Measurements from ENCODE around the gene ABHD17C.

Gene ABHD17C

DNA sequence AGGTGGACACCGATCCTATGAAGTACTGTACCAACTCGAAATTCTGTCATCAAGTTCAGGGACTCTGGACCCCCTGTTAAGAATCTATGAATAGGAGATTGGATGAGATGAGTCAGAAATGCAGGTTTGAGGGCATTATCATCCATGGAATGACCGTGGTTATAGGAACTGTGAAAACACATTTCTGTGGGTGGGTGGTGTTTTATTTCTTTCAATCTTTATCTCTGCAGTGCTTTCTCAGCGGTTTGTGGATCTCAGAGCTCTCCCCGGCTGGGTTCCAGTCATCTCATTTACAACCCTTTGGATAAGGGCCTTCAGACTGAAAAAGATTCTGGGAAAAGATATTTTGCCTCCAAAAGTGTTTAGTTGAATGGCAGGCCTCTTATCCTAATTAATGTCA is 5.4 kb upstream of the ABHD17C start:
- no peak for DNase-seq (ENCODE audit: low read depth)

GRCh38 chr15:80691575-80691974 is 3.5 kb upstream of the ABHD17C start:
- DNase-seq (ENCODE audit: low read depth): no peak

DNA sequence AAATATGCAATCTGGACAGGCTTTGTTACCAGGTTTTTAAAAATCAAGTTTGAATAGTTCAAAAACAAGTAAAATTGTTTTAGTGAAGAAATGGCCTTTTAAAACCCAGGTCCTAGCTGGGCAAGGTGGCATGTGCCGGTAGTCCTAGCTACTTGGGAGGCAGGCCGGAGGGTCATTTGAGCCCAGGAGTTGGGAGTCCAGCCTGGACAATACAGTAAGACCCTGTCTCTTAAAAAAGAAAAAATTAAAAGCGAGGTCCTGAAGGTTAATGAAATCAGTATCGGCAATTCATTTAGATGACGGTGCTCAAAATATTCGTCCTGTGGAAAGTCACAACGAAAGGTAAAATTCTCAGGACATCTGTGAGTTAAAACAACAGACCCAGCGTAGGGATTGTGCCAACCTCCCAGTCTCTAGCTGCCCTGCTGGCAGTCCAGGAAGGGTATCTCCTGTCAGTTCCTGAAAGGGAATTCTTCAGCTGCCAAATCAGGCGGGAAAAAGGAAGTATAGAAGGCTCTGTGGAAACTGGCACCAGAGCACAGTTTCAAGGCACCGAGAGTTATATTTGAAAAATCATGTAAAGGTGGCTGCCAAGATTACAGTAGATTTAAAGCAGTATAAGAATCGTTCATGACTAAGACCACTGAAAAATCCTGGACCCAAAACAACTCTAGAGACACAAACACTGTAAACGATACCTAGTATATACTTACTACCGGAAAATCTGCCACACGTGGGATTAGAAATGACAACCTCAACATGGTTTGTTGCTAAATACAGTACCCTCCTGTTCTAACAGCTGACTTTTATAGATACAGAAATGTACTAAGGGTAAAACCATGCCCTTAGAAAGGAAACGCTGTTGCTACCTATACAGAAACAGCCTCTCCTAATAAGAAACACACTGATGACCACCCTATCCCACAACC is 1.2 kb upstream of the ABHD17C start:
- DNase-seq (ENCODE audit: low read depth): no peak

DNA sequence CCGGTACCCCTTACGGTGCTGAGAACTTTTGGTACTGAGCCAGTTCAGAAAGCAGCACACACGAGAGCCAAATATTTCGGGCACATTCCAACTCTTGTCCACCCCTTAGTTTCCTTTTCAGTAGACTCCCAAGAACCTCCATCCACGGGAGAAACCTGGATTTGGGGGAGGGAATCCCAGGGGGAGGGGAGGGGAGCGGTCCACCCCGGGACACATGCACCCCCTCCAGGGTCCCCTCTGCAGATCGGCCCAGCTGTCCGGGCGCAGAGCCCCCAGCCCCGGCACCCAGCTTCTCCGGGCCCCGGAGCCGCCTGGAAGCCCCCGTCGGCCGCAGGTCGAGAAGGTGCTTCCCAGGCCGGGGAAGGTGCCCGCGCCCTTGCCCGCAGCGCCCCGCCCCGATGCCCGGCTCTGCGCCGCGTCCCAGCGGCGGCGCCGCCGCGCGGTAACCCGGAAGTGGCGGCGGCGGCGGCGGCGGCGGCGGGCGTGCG is 455 bp upstream of the ABHD17C start:
- DNase-seq (ENCODE audit: low read depth): no peak

DNA sequence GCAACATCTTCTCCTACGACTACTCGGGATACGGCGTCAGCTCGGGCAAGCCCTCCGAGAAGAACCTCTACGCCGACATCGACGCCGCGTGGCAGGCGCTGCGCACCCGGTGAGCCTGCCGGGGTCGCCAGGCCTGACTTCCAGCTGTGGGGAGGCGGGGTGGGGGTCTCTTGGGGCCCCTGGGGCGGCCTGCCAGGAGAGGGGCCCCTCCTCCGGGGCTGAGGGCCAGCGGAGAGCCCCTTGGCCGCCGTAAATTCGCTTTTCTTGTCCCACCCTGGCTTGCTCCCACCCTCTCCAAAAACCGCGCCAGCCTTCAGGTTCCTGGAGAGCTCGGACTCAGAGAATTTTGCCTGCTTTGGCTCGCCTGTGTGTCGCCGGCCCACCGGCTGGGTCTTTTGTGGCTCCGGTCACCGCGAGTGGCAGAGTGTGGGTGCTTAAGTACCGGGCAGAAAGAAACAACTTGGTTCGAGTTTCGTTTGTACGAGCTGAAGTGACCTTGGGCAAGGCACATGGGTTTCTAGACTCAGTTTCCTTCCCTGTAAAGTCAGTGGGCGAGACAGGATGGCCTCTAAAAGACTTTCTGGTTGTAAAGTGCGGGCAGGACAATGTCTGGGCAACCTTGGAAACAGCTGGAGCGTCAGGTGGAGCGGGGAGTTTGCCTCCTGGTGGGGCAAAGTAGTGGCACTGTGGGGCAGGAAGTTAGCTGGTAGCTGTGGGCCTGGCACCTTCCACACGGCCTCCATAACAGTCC is 976 bp downstream of the ABHD17C start:
- no peak for DNase-seq (ENCODE audit: low read depth)

- DNase-seq (ENCODE audit: low read depth): no peak
Measured at GRCh38 chr15:80697075-80697685, 2.1 kb downstream of the ABHD17C start.

GRCh38 chr15:80698676-80699075 is 3.6 kb downstream of the ABHD17C start:
- DNase-seq (ENCODE audit: low read depth): no peak

DNA sequence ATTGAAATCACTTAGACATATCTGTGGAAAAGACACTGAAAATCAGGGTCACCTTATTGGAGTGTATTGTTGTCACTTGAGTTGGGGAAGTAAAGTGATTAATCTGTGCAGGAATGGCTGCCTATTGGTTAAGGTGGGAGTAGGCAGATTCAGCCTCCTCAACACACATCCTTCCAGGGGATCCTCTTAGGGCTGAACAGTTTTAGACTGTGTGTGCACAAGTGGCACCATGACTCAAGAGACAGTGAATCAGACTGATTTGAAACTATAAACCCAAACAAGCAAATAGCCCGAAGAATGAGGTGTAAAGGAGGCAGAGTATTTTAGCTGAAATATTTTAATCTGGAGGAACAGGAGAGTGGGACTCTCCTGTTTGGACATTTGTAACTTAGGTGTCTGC is 4.9 kb downstream of the ABHD17C start:
- no peak for DNase-seq (ENCODE audit: low read depth)

- no peak for DNase-seq (ENCODE audit: low read depth)
Measured at GRCh38 chr15:80701676-80702311, 6.7 kb downstream of the ABHD17C start.

DNA sequence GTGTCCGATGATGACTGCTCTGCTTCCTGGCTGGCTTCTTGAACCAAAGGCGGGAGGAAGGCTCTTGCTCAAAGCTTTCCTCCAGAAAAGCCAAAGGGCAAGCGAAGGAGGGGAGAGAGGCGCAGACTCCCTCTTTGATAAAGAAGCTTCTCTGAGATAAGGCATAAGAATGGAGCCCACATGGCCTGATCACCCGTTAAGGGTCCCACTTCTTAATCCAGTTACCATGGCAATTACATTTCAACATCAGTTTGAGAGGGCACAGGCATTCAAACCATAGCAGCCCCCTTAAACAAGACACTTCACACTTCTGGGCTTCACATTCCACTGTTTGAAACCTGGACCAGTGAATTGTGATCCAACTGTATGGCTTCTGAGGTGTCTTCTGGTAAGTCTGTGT is 8.0 kb downstream of the ABHD17C start:
- no peak for DNase-seq (ENCODE audit: low read depth)

GRCh38 chr15:80703965-80704364 is 8.9 kb downstream of the ABHD17C start:
- no peak for DNase-seq (ENCODE audit: low read depth)

- no peak for DNase-seq (ENCODE audit: low read depth)
Measured at GRCh38 chr15:80706161-80706560, 11.1 kb downstream of the ABHD17C start.

- DNase-seq (ENCODE audit: low read depth): no peak
Measured at GRCh38 chr15:80709542-80709941, 14.4 kb downstream of the ABHD17C start.

- no peak for DNase-seq (ENCODE audit: low read depth)
Measured at GRCh38 chr15:80710635-80711554, 15.8 kb downstream of the ABHD17C start.

DNA sequence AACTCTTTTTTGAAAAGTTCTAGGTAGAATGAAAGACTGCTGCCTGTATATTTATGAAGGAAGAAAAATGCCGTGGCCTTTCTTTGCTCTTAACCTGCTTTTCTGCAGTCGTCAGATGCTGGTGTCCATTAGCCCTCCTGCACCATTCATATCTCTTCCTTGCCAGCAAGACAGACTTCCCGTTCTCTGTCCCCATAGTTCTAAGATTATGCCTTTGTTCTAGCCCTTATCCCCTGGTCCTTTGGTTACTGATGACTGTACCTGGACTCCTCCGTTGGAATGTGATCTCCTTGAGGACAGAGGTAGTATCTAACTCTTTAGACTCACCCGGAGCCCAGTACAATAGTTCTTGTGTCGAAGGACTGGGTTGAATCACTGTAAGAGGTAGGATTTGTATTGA is 16.8 kb downstream of the ABHD17C start:
- no peak for DNase-seq (ENCODE audit: low read depth)

- no peak for DNase-seq (ENCODE audit: low read depth)
Measured at GRCh38 chr15:80712956-80713355, 17.8 kb downstream of the ABHD17C start.

- DNase-seq (ENCODE audit: low read depth): no peak
Measured at GRCh38 chr15:80721476-80721875, 26.4 kb downstream of the ABHD17C start.

DNA sequence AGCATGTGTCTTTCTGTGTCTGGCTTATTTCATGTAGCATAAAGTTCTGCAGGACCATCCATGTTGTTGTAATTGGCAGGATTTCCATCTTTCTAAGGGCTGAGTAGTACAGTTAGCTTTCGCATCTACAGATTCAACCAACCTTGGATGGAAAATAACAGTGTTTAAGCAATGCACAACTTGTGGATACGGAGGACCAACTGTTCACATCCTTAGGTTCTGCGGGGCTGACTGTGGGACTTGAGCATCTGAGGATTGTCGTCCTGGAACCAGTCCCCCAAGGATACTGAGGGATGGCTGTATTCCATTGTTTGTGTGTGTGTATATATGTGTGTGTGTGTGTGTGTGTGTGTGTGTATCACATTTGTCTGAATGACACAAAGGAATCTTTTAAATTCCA is 27.7 kb downstream of the ABHD17C start:
- no peak for DNase-seq (ENCODE audit: low read depth)

GRCh38 chr15:80727196-80727595 is 32.1 kb downstream of the ABHD17C start:
- no peak for DNase-seq (ENCODE audit: low read depth)

DNA sequence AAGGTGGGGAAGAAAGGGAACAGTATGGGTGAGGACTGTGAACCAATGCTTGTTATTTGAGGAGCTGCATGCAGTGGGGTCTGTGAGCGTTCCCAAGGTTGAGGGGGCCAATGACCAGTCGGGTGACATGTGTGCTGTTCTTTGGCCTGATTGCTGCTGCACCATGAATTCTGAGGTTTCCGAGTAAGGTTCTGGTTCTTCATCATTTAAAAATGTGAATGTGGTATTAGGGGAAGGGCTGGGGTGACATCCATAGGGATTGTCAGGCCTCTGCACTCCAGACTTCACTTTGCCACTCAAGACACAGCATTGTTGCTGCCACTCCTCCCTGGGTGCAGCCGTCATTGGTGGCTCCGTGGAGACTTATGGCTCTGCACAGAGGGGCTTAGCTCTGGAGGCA is 32.5 kb downstream of the ABHD17C start:
- DNase-seq (ENCODE audit: low read depth): no peak

GRCh38 chr15:80730387-80730786 is 35.3 kb downstream of the ABHD17C start:
- DNase-seq (ENCODE audit: low read depth): no peak

Measured in stimulated activated CD8-positive, alpha-beta memory T cell treated with anti-CD3 and anti-CD28 coated beads, Interleukin-7, amount 100 ng/mL, for 24 hours (primary cell).